Neutrophil (primary cell): Measurements from ENCODE around the gene SLC26A2.

ENCODE experiments used
- H3K27ac ChIP-seq: fragments of 200-600 bp; sonication (generic); 2 replicates; pipeline ENCODE4 v1.5.1; 2016; ENCODE audit warnings: mild to moderate bottlenecking, moderate library complexity
- H3K27me3 ChIP-seq: fragments of 200-600 bp; sonication (generic); 2 replicates; pipeline ENCODE4 v1.6.0; 2016; ENCODE audit warnings: mild to moderate bottlenecking
- H3K36me3 ChIP-seq: fragments of 200-600 bp; sonication (generic); 2 replicates; pipeline ENCODE4 v1.5.1; 2017
- H3K4me1 ChIP-seq, 2 experiments: fragments of 200-600 bp in 1 of 2; sonication (generic) in 1 of 2; 1 replicate in 1 of 2; 2 replicates in 1 of 2; pipeline versions ENCODE4 v1.5.1 to v1.6.1; 2013 to 2016; ENCODE audit warnings: low read depth in 1 of 2, low read length in 1 of 2, mild to moderate bottlenecking in 1 of 2, moderate library complexity in 1 of 2; ENCODE audit not compliant: control insufficient read depth in 1 of 2, insufficient read depth in 1 of 2
- H3K4me3 ChIP-seq, 2 experiments: fragments of 200-600 bp in 1 of 2; sonication (generic) in 1 of 2; 1 replicate in 1 of 2; 2 replicates in 1 of 2; pipeline ENCODE4 v1.5.1; 2013 to 2016; ENCODE audit warnings: low read depth in 1 of 2, low read length in 1 of 2, mild to moderate bottlenecking in 1 of 2, moderate library complexity in 1 of 2
- H3K9me3 ChIP-seq: fragments of 200-600 bp; sonication (generic); 2 replicates; pipeline ENCODE4 v1.5.1; 2016
- CTCF ChIP-seq: fragments of 200-600 bp; sonication (generic); IDR thresholded peaks from 2 replicates; pipeline ENCODE4 v1.5.1; 2016; ENCODE audit warnings: antibody characterized with exemption

Gene SLC26A2

GRCh38 chr5:149960272-149961185 is at the start of gene SLC26A2:
Gene SLC26A2, plus strand, starts transcription at chr5:149960758. Its CDS starts 16,895 bp downstream, at chr5:149977653.
- Histone ChIP-seq H3K9me3 (no peaks in the 10 kb centered on the region), H3K27me3 (no peaks in the 10 kb centered on the region), H3K27ac (peak within 1 kb of the TSS; percentile 85), H3K4me3 (peak within 1 kb of the TSS; percentile 85 to 95), H3K4me1 (peaks cover 21 to 22% of the 10 kb centered on the region in 2 experiments), H3K36me3 (no peaks in the 10 kb centered on the region)
- TF ChIP-seq CTCF = peak; percentile 66

GRCh38 chr5:149911031-149911430 is 49.5 kb upstream of the SLC26A2 start:
- no peak for TF ChIP-seq CTCF
- no peaks in the 10 kb centered on the region for H3K4me1 ChIP-seq
- no peaks in the 10 kb centered on the region for H3K27me3 ChIP-seq
- no peak overlapping the region for H3K27ac ChIP-seq
- H3K36me3 ChIP-seq = no peaks in the 10 kb centered on the region
- H3K9me3 ChIP-seq = no peaks in the 10 kb centered on the region
- no peak overlapping the region for H3K4me3 ChIP-seq

DNA sequence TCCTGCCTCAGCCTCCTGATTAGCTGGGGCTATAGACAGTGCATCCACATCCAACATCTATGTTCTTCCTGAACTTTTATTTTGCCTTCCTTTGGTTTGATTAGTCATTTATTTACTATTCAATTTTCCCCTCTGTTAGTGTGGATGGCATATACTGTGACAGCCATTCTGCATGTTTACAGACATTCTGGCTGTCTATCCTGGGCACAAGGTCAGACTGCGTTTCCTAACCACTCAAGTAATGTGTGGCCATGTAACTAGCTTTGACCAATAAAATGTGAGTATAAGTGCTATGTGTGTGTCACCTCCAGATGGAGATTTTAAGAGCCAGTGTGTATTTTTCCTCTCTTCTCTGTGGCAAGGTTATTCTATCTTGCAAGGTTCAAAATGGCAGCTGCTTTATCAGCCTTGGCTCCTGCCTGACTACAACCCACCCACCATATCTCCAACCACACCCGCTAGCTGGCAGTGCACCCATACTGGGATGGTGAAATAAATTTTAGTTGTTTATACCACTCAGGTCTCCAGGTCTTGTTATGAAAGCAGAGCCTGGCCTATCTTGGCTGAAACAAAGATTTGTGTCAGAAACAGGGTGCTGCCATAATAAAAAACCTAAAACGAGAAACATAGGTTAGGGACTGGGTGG is 48.2 kb upstream of the SLC26A2 start:
- Histone ChIP-seq H3K9me3 (no peaks in the 10 kb centered on the region), H3K4me1 (no peaks in the 10 kb centered on the region), H3K4me3 (no peak overlapping the region), H3K36me3 (no peaks in the 10 kb centered on the region), H3K27me3 (no peaks in the 10 kb centered on the region), H3K27ac (no peak overlapping the region)
- TF ChIP-seq CTCF = no peak

DNA sequence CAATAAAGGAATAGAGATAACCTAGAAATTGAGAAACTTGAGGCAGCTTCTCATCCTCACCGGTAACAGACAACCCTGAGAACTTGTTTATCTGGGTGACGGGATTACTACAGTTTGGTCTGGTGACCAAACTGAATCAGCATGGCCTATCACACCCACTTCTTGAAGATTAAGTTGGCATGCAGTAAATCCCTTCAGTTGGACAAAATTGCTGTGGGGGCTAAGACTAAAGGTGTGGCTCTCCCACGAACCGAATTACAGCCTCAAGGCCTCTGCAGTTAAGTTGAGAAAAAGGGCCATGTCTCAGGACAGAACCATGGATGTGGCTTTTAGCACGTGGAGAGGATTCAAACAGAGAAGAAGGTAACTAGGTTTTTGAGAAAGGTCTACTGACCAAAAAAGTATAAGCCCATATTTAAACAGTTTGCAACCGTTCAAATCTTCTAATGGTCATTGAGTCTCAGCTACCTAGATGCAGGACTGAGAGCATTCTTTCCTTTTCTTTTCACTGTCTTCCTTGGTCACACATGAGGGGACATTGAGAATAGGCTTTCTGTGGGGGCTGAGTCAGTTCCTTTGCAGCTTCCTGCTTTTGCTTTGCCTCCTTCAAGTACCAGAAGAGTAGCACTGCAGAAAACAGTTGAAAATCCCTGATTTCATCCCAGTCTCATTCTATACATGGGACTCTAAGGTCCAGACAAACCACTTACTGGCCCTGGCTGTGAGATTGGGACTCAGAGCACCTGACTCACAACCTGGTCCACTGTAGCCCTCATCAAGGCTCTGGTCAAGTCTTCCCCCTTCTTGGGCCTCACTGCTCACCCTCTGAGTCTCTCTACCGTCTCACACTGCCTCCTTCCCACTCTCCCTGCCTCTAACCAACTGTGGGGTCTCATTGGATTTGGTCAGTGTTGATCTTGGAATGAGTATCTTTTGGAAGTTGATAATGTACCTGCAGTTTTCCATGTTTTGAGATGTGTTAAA is 46.8 kb upstream of the SLC26A2 start:
- Histone ChIP-seq H3K27me3 (no peaks in the 10 kb centered on the region), H3K4me1 (no peaks in the 10 kb centered on the region), H3K9me3 (no peaks in the 10 kb centered on the region), H3K27ac (no peak overlapping the region), H3K4me3 (no peak overlapping the region), H3K36me3 (no peaks in the 10 kb centered on the region)
- no peak for TF ChIP-seq CTCF
